GM19463 (cell line): Measurements from ENCODE around the gene XRRA1.
"Not testable (repeated sequence)": the region's sequence is repeated elsewhere in the genome, so short reads cannot be mapped to it uniquely, and the experiment has no call there.

Experiments used
- ATAC-seq: cut with Tn5 transposase; IDR thresholded peaks from one replicate; pipeline ENCODE4 v1.9.1; 2021; ENCODE audit warnings: mild to moderate bottlenecking, moderate library complexity; ENCODE audit not compliant: unreplicated experiment

XRRA1 gene

DNA sequence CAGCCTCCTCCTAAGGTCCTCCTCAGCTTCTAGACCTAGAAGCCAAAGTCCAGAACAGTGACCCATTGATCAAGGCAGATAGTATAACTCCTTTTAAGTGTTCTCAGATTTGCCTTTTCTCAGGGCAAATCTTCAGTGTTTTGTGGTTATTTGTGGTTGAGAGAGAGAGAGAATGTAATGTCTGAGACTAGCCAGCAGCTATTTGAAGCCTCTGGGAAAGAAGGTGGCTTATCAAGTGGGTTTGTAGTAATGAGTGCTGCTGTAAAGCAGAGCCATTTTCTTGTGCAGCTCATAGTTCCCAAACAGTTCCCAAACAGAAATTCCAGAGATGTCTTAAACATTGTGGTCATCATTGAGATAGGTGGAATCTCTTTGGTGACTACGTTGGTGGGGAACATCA, 110.7 kb downstream of the XRRA1 start:
- ATAC-seq = no peak

DNA sequence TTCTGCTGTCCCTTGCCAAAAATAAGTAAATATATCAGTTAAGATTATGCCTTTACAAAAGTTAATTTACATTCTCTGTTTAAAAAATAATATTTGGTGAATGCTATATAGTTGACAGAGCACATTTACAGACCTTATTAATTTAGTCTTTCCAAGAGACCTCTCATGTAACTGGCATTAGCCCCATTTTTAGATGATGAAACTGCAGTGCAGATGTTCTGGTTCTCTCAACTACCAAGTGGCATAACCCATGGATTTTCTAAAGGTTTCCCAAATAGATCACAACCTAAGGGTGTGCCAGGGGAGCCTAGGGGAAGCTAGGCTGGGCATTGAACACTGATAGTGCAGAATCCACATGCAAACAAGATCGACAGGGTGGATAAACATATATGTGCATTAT, 111.7 kb downstream of the XRRA1 start:
- ATAC-seq = no peak

DNA sequence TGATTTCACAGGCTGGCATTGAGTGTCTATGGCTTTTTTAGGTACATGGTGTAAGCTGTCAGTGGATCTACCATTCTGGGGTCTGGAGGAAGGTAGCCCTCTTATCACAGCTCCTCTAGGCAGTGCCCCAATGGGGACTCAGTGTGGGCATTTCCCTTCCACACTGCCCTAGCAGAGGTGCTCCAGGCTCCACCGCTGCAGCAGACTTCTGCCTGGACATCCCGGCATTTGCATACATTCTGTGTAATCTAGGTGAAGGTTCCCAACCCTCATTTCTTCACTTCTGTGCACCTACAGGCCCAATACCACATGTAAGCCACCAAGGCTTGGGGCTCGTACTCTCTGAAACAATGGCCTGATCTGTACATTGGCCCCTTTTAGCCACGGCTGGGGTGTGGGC, 122.0 kb downstream of the XRRA1 start:
- ATAC-seq = no peak

DNA sequence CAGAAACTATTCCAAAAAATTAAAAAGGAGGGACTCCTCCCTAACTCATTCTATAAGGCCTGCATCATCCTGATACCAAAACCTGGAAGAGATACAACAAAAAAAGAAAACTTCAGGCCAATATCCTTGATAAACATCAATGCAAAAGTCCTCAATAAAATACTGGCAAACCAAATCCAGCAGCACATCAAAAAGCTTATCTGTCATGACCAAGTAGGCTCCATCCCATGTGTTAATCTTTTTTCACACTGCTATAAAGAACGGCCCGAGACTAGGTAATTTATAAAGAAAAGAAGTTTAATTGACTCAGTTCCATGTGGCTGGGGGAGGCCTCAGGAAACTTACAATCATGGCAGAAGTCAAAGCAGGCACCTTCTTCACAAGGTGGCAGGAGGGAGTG, 123.3 kb downstream of the XRRA1 start:
- not testable (repeated sequence) for ATAC-seq

DNA sequence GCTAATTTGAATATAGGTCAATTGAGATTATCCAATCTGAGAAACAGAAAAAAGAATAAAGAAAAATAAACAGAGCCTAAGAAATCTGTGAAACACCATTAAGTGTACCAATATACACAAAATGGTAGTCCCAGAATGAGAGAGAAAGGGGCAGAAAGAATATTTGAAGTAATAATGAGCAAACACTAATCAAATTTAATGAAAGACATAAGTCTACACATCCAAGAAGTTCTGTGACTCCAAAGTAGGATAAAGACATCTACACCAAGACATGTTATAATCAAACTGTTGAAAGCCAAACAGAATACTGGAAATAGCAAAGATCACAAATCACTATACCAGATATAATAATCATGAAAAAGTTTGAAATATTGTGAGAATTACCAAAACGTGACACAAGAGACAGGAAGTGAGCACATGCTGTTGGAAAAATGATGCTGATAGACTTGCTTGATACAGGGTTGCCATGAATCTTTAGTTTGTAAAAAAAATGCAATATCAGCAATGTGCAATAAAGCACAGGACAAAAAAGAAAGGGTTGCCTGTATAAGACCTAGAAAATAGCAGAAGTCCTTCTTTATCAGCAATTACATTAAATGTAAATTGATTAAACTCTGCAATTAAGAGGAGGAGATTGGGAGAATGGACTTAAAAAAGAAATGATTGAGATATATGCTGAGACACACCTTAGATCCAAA, 124.5 kb downstream of the XRRA1 start:
- no peak for ATAC-seq

DNA sequence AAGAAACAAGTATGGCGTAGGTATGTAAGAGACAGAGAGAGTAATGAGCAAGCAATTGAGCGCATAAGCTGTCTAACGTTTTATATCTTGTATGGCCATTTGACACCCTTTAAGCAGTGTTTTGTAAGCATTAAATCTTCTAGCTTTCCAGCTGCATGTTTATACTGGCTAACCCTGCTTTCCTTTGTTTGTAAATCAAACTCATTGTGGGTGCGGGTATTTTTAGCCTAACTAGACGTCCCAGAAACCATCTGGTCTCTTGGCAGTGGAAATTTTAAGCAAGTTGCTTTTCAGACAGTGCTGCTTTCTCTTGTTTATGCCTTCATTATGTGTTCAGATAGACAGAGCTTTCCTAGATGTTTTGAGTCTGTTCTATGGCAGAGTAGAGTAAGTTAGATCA, 126.7 kb downstream of the XRRA1 start:
- ATAC-seq = no peak

DNA sequence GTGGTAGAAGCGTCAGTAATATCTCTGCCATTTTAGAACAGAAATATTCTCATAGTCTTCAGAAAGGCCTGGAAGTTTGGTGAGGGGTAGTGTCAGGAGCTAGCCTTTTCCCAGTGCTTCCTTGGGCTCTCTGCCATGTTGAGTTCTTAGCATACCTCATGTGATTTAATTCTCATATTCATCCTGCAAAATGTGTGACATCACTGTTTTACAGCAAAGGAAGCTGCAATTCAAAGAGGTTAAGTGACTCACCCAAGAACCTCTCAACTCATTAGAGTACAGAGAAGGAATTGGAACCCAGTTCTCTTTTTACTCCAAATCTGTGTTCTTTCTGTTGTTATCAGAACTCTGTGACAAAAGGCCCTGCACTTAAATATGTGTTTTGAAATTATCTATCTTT, 128.1 kb downstream of the XRRA1 start:
- ATAC-seq = no peak

DNA sequence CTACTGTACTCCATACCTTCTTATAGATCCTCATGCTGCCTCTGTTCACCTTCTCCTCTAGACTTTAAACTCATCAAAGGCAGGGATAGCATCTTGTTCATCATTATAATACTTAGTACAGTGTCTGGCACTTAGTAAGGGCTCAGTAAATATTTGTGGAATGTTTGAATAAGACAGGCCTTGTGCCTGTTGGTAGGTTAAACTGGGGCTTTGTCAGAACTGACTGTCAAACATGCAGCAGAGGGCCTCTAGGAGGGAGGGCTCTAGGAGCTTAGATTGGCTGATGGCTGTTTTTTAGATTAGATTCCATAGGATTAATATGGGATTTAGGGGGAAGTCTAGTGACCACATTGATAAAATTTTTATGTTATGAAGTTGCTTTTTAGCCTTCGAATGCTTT, 129.5 kb downstream of the XRRA1 start:
- ATAC-seq = no peak

DNA sequence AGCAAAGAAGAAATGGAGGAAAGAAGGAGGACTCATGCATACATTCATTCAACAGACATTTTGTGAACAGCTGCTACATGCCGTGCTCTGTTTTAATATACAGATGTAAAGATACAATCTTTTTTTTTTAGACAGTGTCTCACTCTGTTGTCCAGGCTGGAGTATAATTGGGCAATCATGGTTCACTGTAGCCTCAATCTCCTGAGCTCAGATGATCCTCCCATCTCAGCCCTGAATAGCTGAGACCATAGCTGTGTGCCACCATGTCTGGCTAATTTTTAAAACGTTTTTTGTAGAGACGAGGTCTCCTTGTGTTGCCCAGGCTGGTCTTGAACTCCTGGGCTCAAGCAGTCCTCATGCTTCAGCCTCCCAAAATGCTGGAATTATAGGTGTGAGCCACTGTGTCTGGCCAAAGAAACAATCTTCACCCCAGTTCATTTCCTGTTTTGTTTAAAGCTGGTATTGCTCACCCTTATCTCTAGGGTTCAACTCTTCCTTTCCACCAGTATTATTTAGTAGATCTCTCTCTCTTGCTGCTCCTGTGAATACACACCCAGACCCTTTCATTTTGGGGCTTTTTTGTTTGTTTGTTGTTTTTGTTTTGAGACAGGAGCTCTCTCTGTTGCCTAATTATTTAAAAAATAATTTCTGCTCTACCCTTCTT, 130.5 kb downstream of the XRRA1 start:
- no peak for ATAC-seq

DNA sequence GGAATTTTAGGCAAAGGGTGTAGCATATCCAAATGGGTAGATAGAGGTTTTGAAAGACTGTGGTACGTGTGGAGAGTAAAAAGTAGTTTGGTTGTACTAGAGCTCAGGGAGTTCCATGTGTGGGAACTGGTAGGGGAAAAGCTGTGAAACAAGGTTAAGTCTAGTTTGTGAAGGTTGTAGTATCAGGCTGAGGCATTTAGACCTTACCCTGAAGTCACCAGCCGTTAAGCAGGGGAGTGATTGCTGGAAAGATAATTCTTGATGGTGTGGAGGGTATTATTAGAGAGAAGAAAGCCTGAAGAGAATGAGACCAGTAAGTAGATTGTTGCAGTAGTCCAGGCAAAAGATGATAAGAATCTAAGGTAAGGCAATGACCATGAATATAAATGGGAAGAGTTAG, 132.2 kb downstream of the XRRA1 start:
- no peak for ATAC-seq

DNA sequence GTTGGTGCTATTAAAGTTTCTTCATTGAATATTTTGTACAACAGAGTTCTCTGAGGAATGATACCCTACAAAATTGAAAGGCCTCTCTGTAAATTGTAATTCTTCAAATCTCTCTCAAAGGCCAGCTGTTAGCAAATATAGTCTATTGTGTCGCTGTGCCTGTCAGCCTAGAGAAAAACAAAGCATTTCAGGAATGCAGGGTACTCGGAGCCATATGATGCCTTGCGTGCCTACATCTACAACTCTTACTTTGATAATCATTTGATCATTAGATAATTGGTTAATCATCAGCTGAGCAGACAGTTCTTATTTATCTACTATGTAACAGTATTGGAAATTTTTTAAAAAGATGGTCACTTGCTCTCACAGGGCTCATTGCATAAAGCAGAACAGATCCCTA, 132.9 kb downstream of the XRRA1 start:
- no peak for ATAC-seq

DNA sequence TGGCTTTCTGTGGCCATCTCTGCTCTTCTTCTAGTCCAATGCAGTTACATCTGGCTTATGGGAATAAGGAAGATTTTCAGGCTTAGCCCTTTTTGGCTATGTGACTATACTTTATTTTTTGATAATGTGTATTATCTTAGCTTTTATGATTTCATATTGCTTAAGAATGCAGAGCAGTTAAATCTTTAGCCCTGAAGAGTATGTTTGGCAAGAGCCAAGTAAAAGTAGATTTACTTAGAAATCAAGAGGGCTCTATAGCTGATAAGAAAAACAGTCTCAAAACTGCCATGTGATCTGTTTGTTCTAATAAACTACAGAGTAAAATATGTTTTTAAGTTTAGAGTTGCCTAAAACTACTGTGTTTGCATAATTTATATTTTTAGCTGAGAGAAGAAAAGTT, 139.1 kb downstream of the XRRA1 start:
- ATAC-seq = no peak

DNA sequence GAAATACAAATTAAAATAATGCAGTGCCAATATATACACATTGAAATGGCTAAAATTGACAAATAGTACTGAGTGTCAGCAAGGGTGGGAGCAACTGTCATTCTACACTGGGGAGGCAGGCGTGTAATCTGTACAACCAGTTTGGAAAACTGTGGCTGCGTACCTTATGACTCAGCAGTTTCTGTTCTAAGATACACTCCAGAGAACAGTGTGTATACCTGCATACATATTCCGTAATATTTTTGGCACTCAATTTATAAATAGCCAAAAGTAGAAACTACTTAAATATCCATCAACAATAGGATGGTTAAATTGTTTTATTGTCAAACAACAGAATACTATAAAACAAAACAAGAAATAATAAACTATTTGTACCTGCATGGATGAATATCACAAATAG, 142.6 kb downstream of the XRRA1 start:
- no peak for ATAC-seq

DNA sequence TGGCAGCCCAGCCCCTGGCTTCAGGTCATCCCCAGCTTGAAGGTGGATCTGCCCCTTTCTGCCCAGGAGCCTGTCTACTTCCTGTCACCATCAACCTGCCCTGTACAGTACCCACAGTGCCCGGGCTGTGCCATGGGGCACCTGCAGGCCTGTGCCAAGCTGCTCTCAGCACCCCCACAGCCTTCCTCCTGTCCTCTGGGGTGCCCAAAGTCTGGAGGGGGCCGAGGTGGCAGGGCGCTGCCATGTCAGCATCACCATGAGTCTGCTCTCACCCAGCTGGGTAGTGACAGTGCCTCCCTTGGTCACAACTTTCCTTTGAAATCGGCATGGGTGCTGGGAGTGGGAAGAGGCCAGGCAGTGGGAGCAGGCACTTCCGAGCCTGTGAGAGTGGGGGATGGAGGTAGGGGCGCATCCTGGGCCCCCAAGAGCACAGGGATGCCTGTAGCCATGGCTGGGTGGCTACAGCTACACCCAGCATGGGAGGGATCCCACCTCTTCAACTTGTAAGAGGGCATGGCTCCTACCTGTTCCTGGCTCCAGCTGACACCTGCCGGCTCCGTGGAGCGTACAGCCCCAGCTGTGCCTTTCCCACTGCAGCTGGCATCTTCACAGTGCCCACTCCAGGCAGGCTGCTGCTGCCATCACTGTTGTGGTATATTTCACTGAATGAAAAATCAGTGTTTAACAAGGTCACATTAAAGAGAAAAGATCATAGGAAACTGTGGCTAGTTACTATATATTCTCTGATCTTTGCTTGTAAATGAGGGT, 157.4 kb downstream of the XRRA1 start:
- ATAC-seq = no peak
